Measurements from ENCODE around the gene FOXL1.

Gene FOXL1

GRCh38 chr16:86578061-86578599, at the start of gene FOXL1:
FOXL1 (plus strand) TSS chr16:86578549; CDS start chr16:86578724, 175 bp downstream.
- DNase-seq, result no peak

- DNase-seq, result no peak
Measured at GRCh38 chr16:86529160-86529559, 49.2 kb upstream of the FOXL1 start.

DNA sequence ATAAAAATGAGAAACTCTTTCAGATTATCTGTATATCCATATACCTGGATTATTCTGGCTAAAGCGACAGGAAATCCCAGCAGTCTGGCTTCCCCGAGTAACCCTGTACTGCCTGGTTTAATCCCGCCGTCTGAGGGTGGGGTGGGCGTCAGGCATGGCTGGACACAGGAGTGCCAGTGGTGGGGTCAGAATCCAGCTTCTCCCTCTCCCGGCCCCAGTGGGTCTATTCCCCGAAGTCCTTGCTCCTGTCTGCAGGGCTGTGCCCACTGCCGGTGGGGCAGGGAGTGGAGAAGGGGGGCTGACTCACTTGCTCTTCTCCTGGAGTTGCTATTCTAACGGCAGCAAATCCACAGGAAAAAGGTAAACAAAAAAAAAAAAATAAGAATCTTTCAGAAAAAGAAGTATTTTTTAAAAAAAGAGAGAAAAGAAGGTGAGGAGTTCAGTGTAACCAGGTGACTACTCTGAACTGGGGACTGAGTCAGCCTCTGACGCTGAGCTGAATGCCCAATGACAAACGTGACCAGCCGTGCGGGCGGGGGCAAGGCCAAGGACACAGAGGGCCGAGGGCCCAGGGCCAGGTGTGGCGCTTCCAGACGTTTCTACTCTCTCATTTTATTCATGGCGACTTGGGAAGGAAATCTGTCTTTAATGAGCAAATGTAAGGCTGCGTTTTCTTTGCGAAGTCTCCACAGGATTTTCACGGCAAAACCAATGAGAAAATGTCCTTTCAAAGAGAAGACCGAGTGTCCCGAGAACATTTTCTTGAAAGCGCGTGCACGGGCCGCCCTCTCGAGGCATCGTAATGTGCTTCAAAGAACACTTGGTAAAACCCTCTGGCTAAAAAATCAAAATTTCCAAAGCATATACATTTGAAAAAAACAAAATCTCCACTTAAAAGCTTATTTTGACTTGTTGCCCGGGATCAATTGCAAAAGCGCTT, 47.8 kb upstream of the FOXL1 start:
- DNase-seq, result no peak

- DNase-seq, result no peak
Measured at GRCh38 chr16:86531191-86531545, 47.2 kb upstream of the FOXL1 start.

DNA sequence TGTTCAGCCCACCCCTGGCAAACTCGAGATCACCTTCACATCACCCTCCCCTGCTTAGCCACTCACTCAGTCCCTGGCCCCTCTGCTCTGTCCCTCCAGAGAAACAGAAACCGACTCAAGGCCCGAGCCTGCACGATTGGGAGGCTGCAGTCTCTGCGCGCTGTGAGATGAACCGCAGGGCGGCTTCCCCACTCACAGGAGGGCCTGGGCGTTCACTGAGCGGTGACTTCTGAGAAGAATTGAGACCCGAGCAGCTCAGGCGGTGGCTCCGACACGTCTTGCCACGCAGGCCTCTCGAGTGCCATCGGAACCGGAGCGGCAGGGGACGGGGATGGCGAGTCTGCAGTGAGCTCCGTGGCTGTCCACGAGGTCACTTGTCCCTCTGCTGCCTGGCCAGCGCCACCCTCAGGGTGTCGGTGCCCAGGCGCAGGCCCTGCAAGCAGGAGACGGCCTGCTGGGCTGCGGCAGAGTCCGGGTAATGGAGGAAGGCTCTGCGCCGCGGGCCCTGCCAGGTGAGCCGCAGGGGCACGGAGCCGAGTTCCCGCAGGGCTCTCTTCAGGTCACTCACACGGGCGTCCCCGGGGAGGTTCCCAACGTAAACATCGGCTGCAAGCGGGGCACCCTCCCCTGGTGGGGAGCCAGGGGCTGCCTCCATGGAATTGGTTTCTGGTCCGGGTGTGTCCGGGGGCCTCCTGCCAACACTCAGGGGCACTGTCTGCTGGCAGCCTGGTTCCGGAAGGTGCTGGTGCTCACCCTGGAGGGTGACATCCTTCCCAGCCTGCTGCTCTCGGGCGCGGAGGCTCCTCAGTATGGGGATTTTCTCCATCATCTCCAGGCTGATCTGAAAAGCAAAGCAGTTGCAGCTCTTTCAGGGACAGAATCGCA, 46.5 kb upstream of the FOXL1 start:
- DNase-seq, result no peak

DNA sequence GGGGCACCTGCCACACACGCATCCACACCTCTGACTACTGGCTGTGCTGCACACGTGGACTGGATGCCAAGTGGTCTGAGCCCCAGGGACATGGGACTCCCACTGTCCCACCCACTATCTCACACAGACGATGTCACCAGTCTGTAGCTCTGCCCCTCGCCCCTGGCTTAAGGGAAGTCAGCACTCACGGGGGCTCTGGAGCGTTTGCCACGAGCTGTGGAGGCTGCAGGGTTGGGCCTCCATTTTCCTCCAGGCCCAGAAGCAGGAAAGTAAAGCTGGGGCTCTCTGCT, 45.9 kb upstream of the FOXL1 start:
- no peak for DNase-seq

GRCh38 chr16:86533076-86533475, 45.3 kb upstream of the FOXL1 start:
- no peak for DNase-seq

DNA sequence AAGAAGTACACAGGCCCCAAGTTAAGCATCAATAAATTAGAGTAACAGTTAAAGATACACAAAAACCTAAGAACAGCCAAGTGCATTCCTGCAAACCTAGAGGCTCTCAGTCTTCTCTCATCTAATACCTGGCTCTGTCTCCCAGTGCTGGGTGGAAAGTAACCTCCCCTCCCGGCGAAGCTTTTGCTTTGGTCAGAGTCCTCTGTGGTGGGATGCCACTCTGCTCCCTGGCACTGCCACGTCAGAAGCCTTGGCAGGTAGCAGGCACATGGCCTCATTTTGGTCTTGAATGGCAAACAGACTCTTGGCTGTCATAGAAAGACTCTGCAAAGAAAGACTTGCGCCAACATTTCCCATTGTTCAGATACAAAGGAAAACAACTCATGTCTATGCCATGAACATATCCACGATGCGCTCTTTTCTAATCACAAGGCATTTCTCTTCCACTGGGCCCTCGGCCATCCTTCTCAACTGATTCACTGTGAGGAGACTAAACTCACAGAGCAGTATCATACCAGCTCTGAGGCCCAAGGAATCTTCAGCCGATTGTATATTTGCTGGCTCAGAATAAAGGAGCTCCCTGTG, 44.5 kb upstream of the FOXL1 start:
- no peak for DNase-seq

- no peak for DNase-seq
Measured at GRCh38 chr16:86534779-86535615, 43.4 kb upstream of the FOXL1 start.

- DNase-seq, result no peak
Measured at GRCh38 chr16:86536621-86537020, 41.7 kb upstream of the FOXL1 start.

GRCh38 chr16:86537486-86537885, 40.9 kb upstream of the FOXL1 start:
- no peak for DNase-seq

- DNase-seq, result no peak
Measured at GRCh38 chr16:86538196-86538780, 40.1 kb upstream of the FOXL1 start.

DNA sequence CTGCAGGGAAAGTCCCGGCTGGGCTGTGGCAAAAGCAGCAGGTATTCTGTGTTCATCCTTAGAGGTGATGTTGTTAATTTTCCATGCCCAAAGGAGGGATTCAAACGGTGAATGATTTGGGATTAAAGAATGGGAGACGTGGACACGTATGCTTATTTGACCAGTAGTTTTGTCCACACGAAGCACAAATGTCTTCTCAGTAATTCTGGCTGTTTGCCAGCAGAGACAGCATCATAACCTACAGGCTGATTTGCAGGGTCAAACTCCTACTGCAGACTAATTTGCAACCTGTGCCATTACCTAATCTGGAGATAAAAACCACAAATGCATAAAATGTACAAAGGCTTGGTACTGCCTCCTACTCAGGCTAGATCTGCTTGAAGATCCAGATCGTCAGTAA, 37.5 kb upstream of the FOXL1 start:
- no peak for DNase-seq

- DNase-seq, result no peak
Measured at GRCh38 chr16:86541560-86541959, 36.8 kb upstream of the FOXL1 start.

DNA sequence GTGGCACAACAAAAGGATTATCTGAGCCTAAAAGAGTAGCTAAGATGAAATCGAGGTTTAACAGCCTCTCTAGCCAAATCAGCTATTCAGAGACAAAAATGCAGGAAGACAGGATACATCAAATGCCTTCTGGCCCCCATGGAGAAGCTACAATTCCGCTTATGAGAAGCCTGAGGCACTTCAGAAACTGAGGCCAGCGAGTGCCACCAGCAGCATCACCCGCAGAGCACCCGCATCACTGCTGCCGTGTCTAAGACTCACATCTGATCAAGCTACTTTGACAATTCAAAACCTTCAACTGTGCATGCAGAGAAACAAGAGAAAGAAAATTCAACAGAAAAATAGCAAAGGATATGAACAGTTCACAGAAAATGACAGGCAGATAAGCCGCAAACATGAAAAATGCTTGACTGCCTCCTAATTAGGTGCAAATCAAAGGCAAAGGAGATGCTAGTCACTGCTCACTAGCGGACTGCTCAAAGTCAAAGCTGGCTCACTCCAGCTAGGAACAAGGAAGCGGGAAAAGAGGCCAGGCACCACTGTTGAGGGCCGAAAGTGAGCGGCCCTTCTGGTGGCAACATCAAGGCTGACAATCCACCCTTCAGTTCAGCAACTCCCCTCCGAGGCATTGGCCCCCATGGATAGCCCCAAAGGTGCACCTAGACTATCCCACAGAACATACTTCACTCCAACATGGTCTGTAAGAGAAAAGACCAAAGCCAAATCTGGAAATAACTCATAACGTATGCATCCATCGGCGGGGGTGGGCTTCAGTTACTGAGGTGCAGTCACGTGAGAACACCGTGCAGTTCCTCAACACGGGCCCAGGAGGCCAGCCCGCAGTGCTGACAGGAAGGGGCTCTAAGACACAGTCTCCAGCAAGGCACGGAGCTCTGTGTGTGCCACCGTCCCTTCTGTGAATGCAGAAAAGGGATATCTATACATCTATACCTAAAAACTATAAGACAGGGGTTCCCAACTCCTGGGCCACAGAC, 35.3 kb upstream of the FOXL1 start:
- DNase-seq, result no peak

GRCh38 chr16:86545481-86545880, 32.9 kb upstream of the FOXL1 start:
- DNase-seq, result no peak

DNA sequence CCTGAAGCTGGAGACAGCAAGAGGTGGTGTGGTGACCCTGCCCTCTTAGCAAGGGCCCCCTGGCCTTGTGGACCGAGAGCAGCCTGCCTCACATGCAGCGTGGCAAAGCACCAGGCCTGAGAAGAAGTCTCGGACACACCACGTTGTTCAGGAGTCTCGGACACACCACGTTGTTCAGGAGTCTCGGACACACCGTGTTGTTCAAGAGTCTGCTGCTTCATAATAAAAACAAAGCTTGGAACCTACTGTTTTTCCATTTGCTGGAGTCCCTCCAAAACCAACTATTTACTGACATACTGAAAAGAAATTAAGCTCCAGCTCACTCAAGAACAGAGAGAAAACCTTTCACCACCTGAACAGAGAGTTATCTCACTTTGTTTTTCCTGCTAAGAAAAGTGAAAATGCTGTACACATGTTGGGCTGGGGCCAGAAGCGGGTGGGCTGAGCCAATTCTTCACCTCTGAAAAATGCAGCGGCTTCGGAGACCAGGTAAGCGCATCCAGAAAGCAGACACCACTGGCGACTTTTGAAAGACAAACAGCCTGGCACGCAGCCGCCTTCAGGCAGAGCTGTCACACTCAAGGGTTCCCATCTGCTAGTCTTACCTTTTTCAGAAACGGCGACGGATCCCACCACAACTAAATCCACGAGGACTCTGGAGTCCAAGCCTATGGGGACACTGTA, 32.3 kb upstream of the FOXL1 start:
- DNase-seq, result no peak

GRCh38 chr16:86546638-86547013, 31.7 kb upstream of the FOXL1 start:
- no peak for DNase-seq

DNA sequence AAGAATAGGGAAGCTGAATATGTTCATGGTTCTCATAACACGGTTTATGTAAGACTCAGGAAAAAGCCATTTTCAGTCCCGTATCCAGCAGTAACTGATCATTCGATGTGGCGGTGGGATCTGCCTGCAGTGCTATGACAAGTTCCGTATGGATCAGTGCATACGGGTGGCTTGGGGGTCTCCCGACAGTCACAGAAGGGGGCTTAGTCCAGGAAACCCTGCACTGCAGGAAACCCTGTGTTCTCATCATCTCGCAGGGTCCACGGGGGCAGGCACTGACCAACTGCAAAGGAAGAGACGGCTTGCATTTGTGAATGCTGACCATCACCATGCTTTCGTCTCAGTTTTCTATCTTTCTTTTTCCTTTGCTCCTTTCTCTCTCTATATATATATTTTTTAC, 31.1 kb upstream of the FOXL1 start:
- DNase-seq, result no peak
